NCI-H1930 (cell line): ENCODE measurements around the gene MAPK12.

Source experiments
- DNase-seq, 2 experiments: peaks; one replicate each; lab custom pipeline; 2025; lab: John Stamatoyannopoulos, UW

MAPK12 gene

DNA sequence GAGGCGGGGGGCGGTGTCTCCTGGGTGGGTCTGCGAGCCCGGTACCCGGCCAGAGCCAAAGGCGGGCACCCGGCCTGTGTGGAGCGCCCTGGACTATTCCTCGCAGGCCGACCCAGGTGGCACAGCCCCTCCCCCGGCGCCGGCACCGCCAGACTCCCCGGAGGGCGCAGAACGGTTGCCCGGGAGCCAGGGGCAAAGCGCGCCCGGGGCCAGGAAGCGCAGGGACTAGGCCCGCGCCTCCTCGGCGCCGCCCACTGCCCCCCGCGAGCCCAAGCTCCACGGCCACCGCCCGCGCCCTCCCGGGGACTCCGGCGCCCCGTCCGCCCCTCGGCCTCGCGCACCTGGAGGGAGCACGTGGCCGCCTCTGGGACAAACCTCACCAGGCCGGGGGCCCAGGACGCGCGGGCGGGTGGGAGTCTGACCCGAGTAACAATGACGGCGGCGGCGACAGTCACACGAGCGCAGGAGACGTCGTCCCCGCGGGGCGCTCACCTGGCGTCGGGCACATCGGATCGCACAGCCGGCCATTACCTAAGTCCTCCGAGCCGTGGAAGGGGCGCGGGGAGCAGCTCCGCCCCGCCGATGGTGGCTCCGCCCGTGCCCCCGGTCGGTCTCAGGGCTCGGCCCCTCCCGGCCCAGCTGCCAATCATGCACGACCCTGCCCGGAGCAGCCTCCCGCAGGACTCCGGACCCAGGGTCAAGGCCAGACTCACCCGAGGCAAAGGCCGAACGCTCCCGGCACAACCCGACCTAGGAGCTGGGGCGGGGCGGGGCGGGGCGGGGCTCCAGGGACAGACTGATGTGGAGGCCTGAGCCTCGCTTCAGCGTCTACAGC, 38.5 kb upstream of the MAPK12 start:
- DNase-seq, result no peak

DNA sequence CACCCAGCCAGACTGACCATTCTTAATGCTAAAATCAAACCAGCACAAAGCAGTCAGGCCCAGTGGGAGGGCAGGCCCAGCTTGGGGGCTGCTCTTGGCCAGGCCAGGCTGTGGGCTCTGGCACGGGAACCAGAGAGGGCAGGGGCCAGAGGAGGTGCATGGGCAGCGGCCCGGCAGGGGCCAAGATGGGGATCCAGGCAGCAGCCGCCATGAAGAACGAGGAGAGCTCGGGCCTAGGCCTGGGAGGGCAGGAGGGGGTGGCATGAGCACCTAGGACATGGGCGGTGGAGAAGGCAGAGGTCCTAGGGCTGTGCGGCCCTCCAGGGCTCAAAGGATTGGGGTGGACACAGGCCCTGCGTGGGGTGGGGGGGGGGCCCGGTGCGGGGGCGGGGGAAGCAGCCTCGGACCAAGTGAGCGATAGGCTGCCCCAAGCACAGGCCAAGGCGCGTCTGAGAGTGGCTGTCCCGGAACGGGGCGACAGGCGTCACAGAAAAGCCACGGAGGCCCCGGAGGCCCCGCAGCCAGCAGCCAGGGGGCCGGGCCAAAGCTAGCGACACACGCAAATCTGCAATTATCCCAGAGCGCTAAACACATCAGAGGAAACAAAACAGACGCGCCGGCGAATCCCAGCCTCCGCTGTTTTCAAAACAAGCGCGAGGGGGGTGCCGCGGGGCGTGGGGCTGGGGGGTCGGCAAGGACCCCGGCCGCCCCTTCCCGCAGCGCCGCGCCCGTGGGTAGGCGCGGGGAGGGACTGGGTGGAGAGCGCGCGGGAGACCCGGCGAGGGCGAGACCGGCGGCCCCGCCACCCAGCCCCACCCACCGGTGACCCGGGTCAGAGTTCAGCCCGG, 37.7 kb upstream of the MAPK12 start:
- no peak for DNase-seq

DNA sequence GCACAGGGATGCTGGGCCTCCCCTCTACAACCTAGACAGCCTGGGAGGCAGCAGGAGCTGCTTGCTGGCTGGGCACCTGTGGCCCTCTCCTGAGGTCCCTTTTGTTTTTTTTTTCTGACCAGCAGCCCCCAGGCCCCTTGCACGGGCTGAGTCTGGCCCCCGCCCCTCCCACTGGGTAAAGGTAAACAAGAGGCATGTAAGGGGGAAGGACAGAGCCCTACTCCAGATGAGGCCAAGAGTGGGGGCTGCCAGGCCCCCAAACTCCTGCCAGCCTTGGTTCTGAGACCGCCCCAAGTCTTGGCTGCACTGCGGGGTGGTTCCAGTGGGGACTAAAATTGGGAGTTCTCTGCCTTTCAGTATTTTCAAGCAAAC, 36.8 kb upstream of the MAPK12 start:
- DNase-seq, result no peak

DNA sequence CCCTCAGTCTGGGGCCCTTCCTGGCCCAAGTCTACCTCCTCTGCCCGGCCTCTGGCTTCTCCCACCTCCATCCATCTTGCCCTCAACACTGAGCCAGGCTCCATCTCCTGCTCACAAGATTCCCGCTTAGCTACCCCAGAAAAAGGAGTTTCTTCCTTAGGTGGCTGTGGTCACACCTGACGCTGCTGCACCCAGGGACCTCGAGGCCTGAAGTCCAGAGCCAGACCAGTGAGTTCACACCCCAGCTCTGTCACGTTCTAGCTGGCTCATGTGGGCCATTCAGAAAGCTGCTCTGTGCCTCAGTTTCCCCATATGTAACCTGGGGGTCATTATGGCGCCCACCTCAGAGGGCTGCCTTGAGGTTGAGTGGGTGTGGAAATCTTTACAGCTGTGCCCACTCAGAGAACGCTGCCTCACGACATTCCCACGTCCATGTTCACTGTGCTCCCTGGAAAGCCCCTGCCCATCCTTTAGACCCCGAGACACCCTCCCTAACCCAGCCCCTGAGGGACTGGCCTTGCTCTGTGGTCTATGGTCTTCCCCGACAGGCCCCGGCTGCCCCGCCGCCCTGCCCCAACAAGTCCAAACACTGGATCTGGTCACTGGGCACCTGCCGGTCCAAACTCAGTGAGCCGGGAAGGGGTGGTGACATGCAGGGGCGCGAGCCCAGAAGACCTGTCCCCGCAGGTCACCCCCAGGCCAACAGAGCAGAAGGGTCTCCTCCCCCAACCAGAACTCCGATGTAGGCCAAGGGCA, 36.2 kb upstream of the MAPK12 start:
- DNase-seq, result no peak

DNA sequence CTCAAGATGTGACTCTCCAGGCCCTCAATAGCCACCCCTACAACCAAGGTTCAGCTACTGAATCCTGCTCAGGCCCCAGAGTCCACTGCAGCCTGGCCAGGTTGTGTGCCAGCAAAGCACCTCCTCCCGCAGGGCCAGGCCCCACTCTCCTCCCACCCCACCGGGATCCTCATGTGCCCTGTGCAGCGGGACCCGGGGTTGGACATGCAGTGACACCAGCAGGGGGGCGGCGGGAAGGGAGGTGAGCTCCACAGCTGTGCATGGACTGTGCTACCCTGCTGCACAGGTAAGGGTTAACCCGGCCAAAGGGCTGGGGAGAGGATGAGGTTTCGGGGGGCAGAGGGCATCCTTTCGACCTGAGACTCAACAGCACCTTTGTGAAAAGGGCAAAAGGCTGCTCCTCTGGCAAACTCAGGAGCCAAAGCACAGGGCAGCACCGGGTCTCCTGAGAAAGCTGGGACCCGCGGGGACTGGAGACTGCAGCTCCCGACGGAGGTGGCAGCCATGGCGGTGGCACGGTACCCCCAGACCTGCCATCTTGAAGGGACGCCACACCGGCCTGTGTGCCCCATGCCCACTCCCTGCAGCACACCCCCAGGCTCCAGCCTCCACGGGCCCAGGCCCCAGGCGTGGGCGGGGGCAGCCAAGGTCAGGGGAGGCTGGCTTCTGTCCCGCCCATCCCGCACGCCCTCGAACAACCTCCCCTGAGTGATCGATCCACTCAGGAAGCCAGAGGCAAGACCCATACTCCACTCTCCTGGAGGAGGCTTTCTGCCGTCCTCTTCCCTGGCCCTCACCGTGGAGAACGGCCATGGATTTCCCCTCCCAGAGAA, 35.4 kb upstream of the MAPK12 start:
- DNase-seq, result no peak

DNA sequence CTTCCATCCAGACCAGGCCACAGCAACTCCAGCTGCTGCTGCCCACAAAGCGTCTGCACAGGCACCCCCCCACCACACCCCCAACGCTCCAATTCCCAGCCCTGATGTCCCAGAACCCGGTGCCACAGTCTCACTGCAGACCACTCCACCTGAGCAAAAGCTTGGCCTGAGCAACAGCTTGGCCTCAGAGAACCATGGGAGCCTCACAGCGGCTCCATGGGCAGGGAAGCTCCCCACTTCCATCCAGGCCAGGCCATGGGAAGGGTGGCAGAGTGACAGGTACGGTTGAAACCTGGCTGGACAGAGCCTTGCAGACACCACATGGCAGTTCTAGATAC, 32.8 kb upstream of the MAPK12 start:
- DNase-seq, result no peak

DNA sequence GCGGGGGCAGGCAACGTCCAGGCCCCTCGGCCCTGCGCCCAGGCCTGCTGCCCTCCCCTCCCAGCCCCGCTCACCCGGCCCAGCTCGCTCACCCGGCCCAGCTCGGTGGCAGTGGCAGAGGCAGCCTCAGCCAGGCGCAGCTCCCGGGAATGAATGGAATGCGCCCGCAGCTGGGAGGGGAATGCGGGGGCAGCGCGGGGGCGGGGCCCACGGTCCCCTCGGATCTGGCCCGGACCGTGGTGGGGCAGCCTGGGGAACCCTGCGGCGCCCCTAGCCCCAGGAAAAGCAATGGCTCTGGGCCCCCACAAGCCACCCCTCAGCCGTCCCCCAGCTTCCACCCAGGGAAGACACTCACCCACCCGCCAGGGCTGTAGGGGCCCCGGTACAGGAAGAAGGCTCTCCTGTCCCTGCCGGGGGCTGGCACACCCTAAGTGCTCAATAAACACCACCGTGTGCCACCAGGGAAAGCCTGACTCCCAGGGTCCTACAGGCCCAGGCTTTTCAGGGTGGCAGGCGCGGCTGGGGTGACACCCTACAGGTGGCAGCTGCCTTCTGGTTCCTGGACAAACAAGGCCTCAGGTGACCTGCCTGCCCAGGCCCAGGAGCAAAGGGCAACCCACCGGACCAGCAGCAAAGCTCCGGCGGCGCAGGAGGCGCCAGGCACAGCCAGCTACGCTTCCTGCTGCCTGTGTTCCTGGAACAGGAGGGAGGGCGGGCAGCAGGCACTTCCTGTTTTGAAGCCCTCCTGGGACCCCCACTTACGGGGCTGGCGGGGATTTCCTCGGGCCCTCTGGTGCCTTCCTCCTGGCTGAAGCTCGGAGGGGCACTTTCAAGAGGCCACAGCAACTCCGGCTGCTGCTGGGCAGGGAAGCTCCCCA, 32.2 kb upstream of the MAPK12 start:
- DNase-seq, result no peak

DNA sequence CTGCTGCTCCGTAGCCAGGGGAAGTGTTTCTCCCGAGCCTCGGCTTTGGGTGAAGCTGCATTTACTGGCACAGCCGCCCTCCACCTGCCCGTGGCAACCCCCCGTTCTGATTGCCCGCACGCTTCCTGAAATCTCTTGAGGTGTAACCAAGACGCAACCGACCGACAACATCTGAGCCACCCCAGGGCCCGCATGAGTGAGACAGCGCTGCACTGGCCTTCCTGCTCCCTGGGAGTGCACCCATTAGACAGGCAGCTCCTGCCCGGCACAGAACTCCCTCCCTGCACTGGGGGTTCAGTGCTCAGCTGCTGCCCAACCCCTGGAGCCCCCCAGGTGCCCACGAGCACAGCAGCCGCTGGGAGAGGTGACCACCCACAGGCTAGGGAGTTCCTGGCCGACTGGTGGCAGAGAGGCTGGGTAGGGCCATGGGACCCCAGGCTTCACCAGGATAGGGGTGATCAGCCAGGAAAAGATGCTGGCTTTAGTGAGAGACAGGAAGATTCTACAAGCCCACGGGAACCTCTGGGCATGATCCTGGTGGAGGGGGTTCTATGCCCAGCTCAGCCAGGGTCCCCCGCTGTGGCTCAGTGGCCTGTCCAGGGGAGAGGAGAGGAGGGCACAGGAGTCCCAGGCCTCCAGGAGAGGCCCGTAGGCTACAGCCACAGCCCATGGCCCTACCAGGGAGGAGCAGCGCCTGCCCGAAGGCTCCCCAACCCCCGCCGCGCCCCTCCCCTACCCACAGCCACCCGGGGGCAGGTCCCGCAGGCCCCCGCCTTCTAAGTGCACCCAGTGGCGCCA, 31.4 kb upstream of the MAPK12 start:
- DNase-seq, result no peak

DNA sequence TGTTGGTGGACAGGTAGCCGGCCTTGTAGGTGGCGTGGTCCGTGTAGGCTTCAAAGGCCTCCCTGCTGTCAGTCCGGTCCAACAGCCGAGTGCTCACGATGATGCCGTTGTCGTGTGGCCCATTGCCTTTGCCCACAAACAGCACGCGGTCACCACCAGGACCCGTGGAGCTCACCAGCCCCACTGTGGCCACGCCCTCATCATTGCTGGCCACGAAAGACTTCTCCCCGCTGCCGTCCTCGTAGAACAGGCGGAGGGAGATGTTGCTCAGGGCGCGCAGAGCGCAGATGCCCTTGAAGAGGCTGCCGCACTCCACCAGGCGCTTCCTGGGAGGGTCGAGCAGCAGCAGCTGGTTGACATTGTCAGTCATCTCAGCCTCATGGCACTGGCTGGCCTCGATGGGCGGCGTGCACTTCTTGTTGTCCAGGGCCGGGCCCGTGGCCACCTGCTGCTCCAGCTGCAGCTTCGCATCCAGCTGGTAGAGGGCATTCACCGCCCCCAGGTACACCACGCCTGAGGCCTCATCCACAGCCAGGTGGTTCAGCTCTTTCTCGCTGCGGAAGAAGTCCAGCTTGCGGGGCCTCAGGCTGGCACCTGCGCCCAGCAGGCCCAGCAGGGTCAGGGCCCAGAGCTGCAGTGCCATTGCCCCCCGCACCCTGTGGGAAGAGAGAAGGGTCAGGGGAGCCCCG, 28.6 kb upstream of the MAPK12 start:
- DNase-seq, result no peak

DNA sequence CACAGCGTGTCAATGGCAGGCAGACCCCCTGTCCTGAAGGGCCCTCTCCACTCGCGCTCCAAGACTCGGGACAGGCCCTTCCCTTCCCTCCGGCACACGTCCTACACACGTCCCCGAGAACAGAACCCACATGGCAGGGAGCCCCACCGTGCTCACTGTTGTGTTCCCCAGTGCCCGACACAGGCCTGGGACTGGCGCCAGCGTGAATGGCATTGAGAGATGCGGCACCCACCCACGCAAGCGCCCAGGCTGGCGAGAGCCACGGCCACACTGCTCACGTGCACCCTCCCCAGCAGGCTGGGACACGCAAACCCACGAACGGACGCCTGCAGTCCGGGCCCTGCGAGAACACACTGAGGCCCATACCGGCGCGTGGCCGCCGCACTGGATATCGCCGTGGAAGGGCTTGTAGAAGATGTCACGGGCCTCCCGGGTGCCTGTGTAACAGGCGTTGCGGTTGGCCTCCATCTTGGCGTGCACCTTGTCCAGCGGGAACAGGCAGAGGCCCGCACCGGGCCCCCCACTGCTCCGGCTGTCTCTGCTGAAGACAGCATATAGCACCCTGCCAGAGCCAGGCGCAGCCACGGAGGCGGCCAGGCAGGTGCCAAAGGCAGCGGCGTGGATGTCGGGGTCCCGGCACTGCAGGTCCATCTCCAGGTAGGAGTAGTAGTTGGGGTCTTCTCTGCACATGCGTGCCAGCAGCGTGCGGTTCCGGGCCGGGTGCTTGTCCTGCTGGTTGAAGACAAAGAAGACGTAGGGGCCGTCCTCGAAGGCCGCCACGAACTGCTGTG, 27.9 kb upstream of the MAPK12 start:
- DNase-seq, result no peak

DNA sequence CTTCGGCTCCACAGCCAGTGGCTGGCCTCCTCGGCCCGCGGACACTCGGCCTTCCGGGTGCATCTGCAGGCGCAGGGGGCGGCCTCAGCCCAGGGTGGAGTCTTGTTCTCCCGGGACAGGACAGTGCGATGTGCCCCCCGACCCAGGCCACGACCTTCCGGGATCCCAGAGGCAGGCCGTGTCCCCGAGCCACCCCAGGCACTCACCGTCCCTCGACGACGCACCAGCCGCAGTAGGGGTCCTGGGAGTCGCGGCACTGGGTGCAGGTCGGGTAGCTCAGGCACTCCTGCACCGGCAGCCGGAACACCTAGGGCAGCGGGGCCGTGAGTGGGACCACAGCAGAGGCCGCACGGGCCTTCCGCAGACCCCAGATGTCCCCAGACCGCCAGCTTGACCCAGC, 26.2 kb upstream of the MAPK12 start:
- no peak for DNase-seq

DNA sequence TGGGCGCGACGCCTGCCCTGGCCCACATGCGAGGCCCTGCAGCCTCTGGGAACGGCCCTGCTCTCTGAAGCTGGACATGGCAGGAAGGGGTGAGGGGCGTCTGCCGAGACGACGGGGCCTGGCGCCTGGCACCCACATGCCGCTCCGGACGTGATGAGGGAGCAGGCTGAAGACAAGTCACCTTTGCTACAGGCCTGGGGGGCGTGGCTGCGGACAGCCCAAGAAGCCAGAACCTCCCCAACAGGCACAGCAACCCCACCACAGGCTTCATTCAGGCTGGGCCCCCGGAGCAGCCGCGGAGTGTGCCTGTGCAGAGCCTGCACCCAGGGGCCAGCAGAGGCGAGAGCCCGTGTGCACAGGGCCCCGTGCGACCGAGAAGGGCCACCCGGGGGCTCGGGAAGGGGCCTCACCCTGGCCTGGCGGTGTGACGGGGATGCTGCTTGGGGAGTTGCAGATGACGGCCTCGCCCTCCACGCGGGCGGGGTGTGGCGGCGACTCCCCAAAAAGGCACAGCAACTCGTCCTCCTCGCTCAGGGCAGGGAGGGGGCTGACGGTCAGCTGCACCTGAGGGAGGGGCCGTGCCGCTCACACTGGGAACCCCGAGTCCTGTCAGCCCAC, 25.3 kb upstream of the MAPK12 start:
- DNase-seq, result no peak

DNA sequence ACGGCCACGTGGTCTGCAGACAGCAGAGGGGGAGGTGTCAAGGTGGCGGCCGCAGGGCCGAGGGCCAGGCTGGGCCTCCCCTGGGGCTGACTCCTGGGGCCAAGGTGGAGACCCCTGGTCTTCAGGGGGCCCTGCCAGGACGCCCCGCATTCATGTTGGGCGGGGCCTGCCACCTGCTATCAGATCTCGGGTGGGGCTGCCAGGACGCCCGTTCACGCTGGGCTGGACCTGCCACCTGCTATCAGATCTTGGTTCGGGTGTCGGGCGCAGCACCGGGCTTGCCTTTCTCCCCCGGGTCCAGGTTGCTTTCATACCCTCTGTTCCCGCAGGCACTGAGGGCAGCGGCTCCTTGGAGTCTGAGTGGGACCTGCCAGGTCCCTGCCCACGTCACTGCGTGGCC, 24.8 kb upstream of the MAPK12 start:
- DNase-seq, result no peak

DNA sequence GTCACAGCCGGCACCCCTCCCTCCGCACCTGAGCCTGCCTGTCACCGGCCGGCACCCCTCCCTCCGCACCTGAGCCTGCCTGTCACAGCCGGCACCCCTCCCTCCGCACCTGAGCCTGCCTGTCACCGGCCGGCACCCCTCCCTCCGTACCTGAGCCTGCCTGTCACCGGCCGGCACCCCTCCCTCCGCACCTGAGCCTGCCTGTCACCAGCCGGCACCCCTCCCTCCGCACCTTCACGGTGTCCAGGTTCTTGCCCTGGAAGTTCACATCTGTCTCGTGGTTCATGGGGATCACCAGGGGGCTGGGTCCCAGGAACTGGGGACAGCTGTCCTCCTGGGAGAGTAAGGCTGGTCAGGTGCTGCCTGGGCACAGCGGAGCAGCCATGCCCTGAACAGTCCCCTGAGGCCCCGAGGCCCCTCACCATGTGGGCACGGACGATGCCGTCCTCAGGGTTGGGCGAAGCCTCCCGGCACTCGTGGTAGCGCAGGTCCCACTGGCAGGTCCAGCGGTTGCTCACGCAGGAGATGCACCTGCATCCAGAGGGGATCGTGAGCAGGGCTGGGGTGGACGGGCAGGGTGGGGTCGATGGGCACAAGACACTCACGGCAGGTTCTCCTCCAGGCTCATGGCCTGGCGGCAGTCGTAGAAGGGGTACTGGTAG, 24.2 kb upstream of the MAPK12 start:
- DNase-seq, result no peak

DNA sequence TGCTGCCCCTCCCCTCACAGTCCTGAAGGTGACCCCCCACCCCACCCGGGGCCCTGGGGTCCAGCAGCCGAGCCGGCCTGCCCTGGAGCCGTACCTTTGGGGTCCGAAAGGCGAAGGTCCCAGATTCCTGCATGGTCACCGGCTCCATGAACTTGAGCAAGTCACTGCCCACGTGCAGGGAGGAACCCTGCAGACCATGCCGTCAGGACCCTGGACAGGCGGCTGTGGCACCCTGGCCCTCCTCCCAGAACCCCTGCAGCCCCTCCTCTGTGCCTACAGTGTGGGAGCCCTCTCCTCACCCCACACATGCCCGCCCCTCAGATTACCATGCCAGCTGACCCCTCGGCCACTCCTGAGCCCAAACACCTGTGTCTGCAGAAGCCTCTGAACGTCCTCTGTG, 23.0 kb upstream of the MAPK12 start:
- no peak for DNase-seq

DNA sequence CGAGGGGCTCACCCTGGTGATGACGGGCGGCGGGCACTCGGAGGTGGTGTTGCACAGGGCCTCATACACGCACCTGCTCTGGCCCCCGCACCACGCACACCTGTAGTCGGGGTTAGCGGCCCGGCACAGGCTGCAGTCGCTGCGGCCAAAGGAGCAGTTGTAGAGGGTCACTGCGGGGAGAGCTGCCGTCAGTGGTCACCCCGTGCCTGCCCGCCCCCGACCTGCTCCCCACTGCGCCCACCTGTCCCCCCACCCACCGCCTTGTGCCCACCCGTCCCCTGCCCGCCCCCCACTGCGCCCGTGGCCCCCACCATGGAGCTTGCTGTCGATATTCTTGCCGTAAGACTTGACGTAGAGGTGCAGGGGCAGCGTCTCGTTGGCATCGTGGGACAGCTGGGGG, 22.3 kb upstream of the MAPK12 start:
- DNase-seq, result no peak

DNA sequence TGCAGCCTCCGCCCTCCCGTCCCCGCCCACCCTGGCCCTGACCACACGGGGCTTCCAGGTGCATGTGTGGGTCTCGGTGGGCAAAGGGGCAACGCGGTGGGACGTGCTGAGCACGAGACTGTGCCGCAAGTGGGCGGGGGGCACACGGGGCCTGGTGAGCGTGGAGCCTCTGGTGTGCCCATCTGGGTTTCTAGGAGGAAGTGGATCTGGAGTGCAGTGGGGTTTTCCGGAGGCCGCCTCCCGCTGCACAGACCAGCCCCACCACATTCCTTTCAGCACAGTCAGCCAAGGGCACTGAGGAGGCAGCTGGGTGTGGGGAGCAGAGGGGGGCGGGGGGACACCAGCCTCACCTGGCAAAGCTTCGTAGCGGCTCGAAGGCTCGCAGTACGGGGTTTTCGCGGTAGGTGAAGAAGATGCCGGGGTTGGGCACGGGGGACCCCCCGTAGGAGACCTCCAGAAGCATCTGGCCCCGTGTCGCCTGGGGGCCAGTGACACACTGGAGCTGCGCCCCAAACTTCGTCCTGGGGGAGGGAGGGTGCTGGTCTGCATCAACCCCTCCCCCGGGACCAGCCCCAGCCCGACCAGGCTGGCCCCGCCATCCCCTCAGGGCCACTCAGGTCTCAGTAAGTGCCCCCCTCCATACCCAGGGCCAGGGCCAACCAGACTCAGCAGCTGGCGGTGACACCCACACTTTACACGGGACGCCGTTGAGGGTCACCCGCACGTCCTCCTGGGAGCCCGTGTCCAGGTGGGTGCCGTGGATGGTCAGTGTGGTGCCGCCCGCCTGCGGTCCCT, 21.1 kb upstream of the MAPK12 start:
- DNase-seq, result no peak
